Effector memory CD8-positive, alpha-beta T cell (primary cell): ENCODE measurements around the gene RBM20.

Experiments used
- ATAC-seq: fragments of 150-1000 bp; cut with Tn5 transposase; replicated peaks from 2 replicates; pipeline ENCODE4 v1.10.0; 2021; ENCODE audit warnings: mild to moderate bottlenecking, moderate library complexity
- DNase-seq, 3 experiments: peaks; one replicate each; pipeline ENCODE4 v3.0.0; 2021
- H3K27ac Mint-ChIP-seq, 2 donors: one replicate each; pipeline ENCODE4 v1.8.0; 2022; ENCODE audit warnings: mild to moderate bottlenecking in 2 of 2, mixed read lengths in 2 of 2, moderate library complexity in 2 of 2
- H3K27me3 Mint-ChIP-seq, 2 donors: one replicate each; pipeline ENCODE4 v1.8.0; 2022; ENCODE audit warnings: mixed read lengths in 2 of 2
- H3K36me3 Mint-ChIP-seq: one replicate; pipeline ENCODE4 v1.8.0; 2022; ENCODE audit warnings: mild to moderate bottlenecking, moderate library complexity, mixed read lengths; ENCODE audit not compliant: insufficient read depth
- H3K4me1 Mint-ChIP-seq, 2 donors: one replicate each; pipeline ENCODE4 v1.8.0; 2022; ENCODE audit warnings: low read depth in 2 of 2, mixed read lengths in 2 of 2
- H3K4me3 Mint-ChIP-seq, 2 donors: one replicate each; pipeline ENCODE4 v1.8.0; 2022; ENCODE audit warnings: mild to moderate bottlenecking in 2 of 2, mixed read lengths in 2 of 2, moderate library complexity in 2 of 2
- H3K9me3 Mint-ChIP-seq, 2 donors: one replicate each; pipeline ENCODE4 v1.8.0; 2022; ENCODE audit warnings: mixed read lengths in 2 of 2

Gene RBM20

GRCh38 chr10:110681023-110681681, 37.0 kb downstream of the RBM20 start:
- ATAC-seq (peak; percentile 45), DNase-seq (peak in 2 of 3 experiments; percentile 10)
- H3K4me3 Mint-ChIP-seq, result no peak overlapping the region
- peaks cover 29 to 43% of the 10 kb centered on the region in 2 donors for H3K27me3 Mint-ChIP-seq
- no peaks in the 10 kb centered on the region for H3K4me1 Mint-ChIP-seq
- no peaks in the 10 kb centered on the region for H3K36me3 Mint-ChIP-seq
- H3K27ac Mint-ChIP-seq, result no peak overlapping the region
- no peaks in the 10 kb centered on the region for H3K9me3 Mint-ChIP-seq

GRCh38 chr10:110682348-110682747, 38.2 kb downstream of the RBM20 start:
- H3K36me3 Mint-ChIP-seq, result no peaks in the 10 kb centered on the region
- H3K27ac Mint-ChIP-seq, result no peak overlapping the region
- H3K9me3 Mint-ChIP-seq, result no peaks in the 10 kb centered on the region
- no peak overlapping the region for H3K4me3 Mint-ChIP-seq
- ATAC-seq (no peak), DNase-seq (no peak)
- no peaks in the 10 kb centered on the region for H3K4me1 Mint-ChIP-seq
- peaks cover 29 to 43% of the 10 kb centered on the region in 2 donors for H3K27me3 Mint-ChIP-seq

- ATAC-seq (no peak), DNase-seq (no peak)
- H3K27ac Mint-ChIP-seq, result no peak overlapping the region
These were observed 40.8 kb downstream of the RBM20 start for GRCh38 chr10:110684800-110685446.

GRCh38 chr10:110686047-110686446, 41.9 kb downstream of the RBM20 start:
- Mint-ChIP-seq H3K36me3 (no peaks in the 10 kb centered on the region), H3K27me3 (peaks cover 37 to 43% of the 10 kb centered on the region in 2 donors), H3K9me3 (no peaks in the 10 kb centered on the region), H3K4me1 (no peaks in the 10 kb centered on the region), H3K4me3 (no peak overlapping the region), H3K27ac (no peak overlapping the region)
- no peak for DNase-seq
- ATAC-seq, result no peak

More at GRCh38 chr10:110684800-110685446, 40.8 kb downstream of the RBM20 start:
- Mint-ChIP-seq H3K4me3 (no peak overlapping the region), H3K4me1 (no peaks in the 10 kb centered on the region), H3K36me3 (no peaks in the 10 kb centered on the region), H3K27me3 (peaks cover 29 to 43% of the 10 kb centered on the region in 2 donors), H3K9me3 (no peaks in the 10 kb centered on the region)

- Mint-ChIP-seq H3K4me3 (no peak overlapping the region), H3K27ac (no peak overlapping the region), H3K4me1 (no peaks in the 10 kb centered on the region), H3K27me3 (peaks cover 37 to 43% of the 10 kb centered on the region in 2 donors), H3K9me3 (no peaks in the 10 kb centered on the region), H3K36me3 (no peaks in the 10 kb centered on the region)
- DNase-seq (no peak), ATAC-seq (no peak)
These were observed 42.8 kb downstream of the RBM20 start for GRCh38 chr10:110686949-110687348.

- H3K27ac Mint-ChIP-seq, result no peak overlapping the region
- H3K27me3 Mint-ChIP-seq, result peaks cover 34 to 43% of the 10 kb centered on the region in 2 donors
- no peaks in the 10 kb centered on the region for H3K9me3 Mint-ChIP-seq
- DNase-seq (no peak), ATAC-seq (no peak)
- no peaks in the 10 kb centered on the region for H3K36me3 Mint-ChIP-seq
- no peaks in the 10 kb centered on the region for H3K4me1 Mint-ChIP-seq
- no peak overlapping the region for H3K4me3 Mint-ChIP-seq
These were observed 43.3 kb downstream of the RBM20 start for GRCh38 chr10:110687400-110687799.

GRCh38 chr10:110691139-110691538, 47.0 kb downstream of the RBM20 start:
- H3K36me3 Mint-ChIP-seq, result no peaks in the 10 kb centered on the region
- no peak for DNase-seq
- no peaks in the 10 kb centered on the region for H3K4me1 Mint-ChIP-seq
- H3K9me3 Mint-ChIP-seq, result no peaks in the 10 kb centered on the region
- peaks cover 7 to 42% of the 10 kb centered on the region in 2 donors for H3K27me3 Mint-ChIP-seq
- H3K27ac Mint-ChIP-seq, result no peak overlapping the region
- ATAC-seq, result no peak
- no peak overlapping the region for H3K4me3 Mint-ChIP-seq

GRCh38 chr10:110694263-110694662, 50.1 kb downstream of the RBM20 start:
- H3K27me3 Mint-ChIP-seq, result peaks cover 7 to 49% of the 10 kb centered on the region in 2 donors
- ATAC-seq, result no peak
- no peak overlapping the region for H3K27ac Mint-ChIP-seq
- H3K36me3 Mint-ChIP-seq, result no peaks in the 10 kb centered on the region
- DNase-seq, result no peak
- no peak overlapping the region for H3K4me3 Mint-ChIP-seq
- no peaks in the 10 kb centered on the region for H3K9me3 Mint-ChIP-seq
- H3K4me1 Mint-ChIP-seq, result no peaks in the 10 kb centered on the region

GRCh38 chr10:110694820-110695538, 50.8 kb downstream of the RBM20 start:
- Mint-ChIP-seq H3K4me3 (no peak overlapping the region), H3K36me3 (no peaks in the 10 kb centered on the region), H3K4me1 (no peaks in the 10 kb centered on the region), H3K9me3 (no peaks in the 10 kb centered on the region), H3K27ac (no peak overlapping the region), H3K27me3 (peaks cover 7 to 49% of the 10 kb centered on the region in 2 donors)
- DNase-seq (no peak), ATAC-seq (no peak)

- Mint-ChIP-seq H3K4me3 (no peak overlapping the region), H3K36me3 (no peaks in the 10 kb centered on the region), H3K27ac (no peak overlapping the region), H3K4me1 (no peaks in the 10 kb centered on the region), H3K9me3 (no peaks in the 10 kb centered on the region), H3K27me3 (peaks cover 5 to 49% of the 10 kb centered on the region in 2 donors)
- ATAC-seq (no peak), DNase-seq (no peak)
These were observed 51.4 kb downstream of the RBM20 start for GRCh38 chr10:110695539-110695886.

GRCh38 chr10:110696436-110696835, 52.3 kb downstream of the RBM20 start:
- no peak for DNase-seq
- no peak overlapping the region for H3K27ac Mint-ChIP-seq
- no peak for ATAC-seq
- H3K27me3 Mint-ChIP-seq, result peaks cover 0 to 49% of the 10 kb centered on the region in 2 donors
- H3K36me3 Mint-ChIP-seq, result no peaks in the 10 kb centered on the region
- H3K9me3 Mint-ChIP-seq, result no peaks in the 10 kb centered on the region
- H3K4me1 Mint-ChIP-seq, result no peaks in the 10 kb centered on the region
- no peak overlapping the region for H3K4me3 Mint-ChIP-seq

GRCh38 chr10:110698340-110698739, 54.2 kb downstream of the RBM20 start:
- ATAC-seq (no peak), DNase-seq (no peak)
- Mint-ChIP-seq H3K27me3 (peaks cover 0 to 37% of the 10 kb centered on the region in 2 donors), H3K36me3 (no peaks in the 10 kb centered on the region), H3K27ac (no peak overlapping the region), H3K4me1 (no peaks in the 10 kb centered on the region), H3K9me3 (no peaks in the 10 kb centered on the region), H3K4me3 (no peak overlapping the region)

- peaks cover under 1% of the 10 kb centered on the region for H3K36me3 Mint-ChIP-seq
- peaks cover 0 to 33% of the 10 kb centered on the region in 2 donors for H3K27me3 Mint-ChIP-seq
- H3K27ac Mint-ChIP-seq, result no peak overlapping the region
- no peaks in the 10 kb centered on the region for H3K4me1 Mint-ChIP-seq
- H3K9me3 Mint-ChIP-seq, result no peaks in the 10 kb centered on the region
- ATAC-seq (no peak), DNase-seq (no peak)
- no peak overlapping the region for H3K4me3 Mint-ChIP-seq
These were observed 54.7 kb downstream of the RBM20 start for GRCh38 chr10:110698782-110699201.
